NCI-H146 (cell line): Measurements from ENCODE around the gene SH3GLB1.

Experiments used
- DNase-seq: peaks from one replicate; lab custom pipeline; 2025; lab: John Stamatoyannopoulos, UW

Gene SH3GLB1

GRCh38 chr1:86739648-86740509, 35.5 kb downstream of the SH3GLB1 start:
- no peak for DNase-seq

- DNase-seq: peak; percentile 37
These were observed 37.7 kb downstream of the SH3GLB1 start for GRCh38 chr1:86741947-86742572.

DNA sequence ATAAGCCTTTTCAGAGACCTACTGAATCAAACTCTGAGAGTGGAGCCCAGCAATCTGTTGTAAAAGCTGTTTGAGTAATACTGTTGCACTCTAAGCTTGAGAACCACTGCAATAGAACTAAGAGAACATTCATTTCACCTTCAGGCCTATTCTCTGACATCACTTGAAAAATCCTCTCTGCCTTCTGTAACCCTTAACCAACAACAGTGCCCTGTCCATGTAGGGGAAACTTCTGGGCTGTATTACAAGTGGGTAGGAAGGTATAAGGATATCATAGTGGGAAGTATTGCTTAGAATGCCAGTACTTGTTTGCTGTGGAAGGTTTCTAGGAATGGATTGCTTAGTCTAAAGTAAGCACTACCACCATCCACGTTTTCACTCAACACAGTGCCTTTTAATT, 42.9 kb downstream of the SH3GLB1 start:
- no peak for DNase-seq

- DNase-seq: no peak
These were observed 44.4 kb downstream of the SH3GLB1 start for GRCh38 chr1:86748622-86749373.

DNA sequence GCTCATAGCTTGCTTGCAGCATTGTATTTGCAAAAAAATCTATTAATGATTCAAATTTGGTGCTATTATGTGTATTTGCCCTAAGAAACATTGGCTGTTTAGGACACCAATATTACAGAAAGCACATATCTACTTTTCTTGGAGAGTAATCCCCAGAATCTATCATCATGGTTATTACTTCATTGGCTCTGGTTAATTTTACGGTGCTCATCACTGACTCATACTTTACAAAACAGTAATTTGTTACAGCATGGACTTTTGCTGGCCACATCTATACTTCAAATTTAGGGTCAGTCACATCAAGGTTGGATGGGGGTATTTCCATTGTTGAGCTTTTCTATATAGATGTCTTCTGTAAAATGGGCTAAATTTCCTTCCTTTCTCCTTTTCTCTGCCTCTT, 45.7 kb downstream of the SH3GLB1 start:
- DNase-seq: no peak

GRCh38 chr1:86750530-86750929, 46.2 kb downstream of the SH3GLB1 start:
- no peak for DNase-seq

GRCh38 chr1:86751923-86752322, 47.5 kb downstream of the SH3GLB1 start:
- DNase-seq: no peak

DNA sequence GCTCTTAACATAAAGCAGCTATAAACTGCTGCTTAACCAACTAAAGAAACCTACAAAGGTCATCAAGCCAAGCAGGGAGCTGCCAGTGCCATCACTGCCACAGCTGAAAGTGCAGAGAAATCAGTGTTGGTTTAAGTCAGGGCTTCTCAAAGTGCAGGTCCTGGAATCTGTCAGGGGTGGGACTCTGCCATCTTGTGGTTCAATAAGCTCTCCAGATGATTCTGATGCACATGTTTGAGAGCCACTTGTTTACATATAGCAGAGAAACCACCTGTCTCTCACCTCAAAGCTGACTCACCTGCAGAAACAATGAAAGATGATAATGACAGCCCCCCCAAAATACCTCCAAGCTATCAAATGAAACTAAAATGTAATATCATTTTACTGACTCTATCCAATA, 49.3 kb downstream of the SH3GLB1 start:
- DNase-seq: peak; percentile 87

DNA sequence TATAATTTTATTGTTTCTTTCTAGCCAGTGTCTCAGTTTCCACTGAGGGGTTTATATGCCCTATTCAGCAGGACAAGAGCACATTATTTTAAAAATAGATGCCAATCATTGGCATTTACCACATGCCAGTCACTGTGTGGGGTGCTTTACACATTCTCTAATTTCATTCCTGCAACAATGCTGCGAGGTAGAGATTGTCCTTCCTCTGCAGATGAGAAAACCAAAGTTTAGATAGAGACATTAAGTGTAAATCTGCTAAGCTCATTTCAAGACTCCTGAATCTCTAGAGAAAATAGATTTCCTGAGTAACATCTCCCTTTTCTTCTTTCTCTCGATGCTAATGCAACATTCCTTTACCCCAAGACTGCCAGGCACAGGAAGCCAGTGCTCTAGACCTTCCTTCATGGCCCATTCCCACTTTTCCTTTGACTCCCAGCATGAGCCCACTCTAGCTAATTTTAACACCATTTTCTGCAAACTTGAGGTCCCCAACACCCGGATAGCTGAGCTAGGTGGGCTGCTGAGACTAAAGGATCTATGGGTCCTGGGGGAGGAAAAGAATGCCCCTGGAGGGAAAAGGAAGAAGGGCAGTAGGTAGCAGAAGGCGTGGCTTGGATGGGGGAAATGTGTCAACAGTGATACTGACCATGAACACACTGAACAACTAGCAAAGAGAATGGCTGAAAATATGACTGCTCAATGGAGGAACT, 50.0 kb downstream of the SH3GLB1 start:
- peak; percentile 35 for DNase-seq

GRCh38 chr1:86756062-86756406, 51.7 kb downstream of the SH3GLB1 start:
- DNase-seq: peak; percentile 94

GRCh38 chr1:86757272-86757984, 53.1 kb downstream of the SH3GLB1 start:
- no peak for DNase-seq

- peak; percentile 86 for DNase-seq
These were observed 54.2 kb downstream of the SH3GLB1 start for GRCh38 chr1:86758570-86758969.

- DNase-seq: no peak
These were observed 55.8 kb downstream of the SH3GLB1 start for GRCh38 chr1:86760199-86760598.

DNA sequence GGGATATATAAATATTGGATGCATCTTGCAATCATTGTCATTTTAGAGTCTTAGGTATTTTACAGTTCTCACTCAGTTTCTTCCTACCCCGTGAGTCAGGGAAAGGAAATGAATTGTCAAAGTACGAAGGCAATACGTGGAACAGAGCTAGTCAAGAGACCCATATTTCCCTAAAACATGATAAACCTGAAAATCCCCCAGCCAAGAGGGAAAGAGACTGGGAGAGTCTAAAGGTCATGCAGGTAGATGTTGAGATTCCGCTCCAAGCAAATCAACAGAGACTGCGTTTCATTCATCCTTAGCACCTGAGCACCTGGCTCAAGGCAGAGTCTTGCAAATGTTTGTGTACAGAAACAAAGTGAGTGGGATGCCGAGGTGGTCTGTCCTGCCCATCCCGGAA, 58.0 kb downstream of the SH3GLB1 start:
- no peak for DNase-seq

DNA sequence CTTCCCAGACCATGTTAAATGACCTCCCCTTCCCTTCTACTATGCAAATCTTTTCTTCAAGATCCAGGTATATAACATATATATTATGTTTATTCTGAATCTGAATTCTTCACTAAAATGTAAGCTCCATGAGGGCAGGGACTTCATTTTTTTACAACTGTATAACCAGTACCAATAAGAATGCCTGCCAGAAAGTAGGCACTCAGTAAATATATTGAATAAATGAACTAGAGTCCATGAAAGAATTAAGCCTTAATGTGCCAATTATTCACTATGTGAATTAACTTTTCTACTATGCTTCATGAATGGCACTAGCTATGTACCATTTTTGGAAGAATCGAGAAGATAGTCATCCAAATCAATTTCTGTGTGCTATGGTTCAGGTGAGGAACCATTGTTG, 60.1 kb downstream of the SH3GLB1 start:
- DNase-seq: no peak

- DNase-seq: no peak
These were observed 60.7 kb downstream of the SH3GLB1 start for GRCh38 chr1:86765073-86765472.

DNA sequence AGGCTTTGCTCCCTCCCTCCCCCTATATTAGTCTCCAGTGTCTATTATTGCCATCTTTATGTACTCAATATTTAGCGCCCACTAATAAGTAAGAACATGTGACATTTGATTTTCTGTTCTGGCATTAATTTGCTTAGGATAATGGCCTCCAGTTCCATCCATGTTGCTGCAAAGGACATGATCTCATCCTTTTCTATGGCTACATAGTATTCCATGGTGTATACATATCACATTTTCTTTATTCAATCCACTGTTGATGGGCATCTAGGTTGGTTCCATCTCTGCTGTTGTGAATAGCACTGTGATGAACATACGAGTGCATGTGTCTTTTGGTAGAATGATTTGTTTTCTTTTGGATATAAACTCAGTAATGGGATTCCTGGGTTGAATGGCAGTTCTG, 61.3 kb downstream of the SH3GLB1 start:
- DNase-seq: no peak

DNA sequence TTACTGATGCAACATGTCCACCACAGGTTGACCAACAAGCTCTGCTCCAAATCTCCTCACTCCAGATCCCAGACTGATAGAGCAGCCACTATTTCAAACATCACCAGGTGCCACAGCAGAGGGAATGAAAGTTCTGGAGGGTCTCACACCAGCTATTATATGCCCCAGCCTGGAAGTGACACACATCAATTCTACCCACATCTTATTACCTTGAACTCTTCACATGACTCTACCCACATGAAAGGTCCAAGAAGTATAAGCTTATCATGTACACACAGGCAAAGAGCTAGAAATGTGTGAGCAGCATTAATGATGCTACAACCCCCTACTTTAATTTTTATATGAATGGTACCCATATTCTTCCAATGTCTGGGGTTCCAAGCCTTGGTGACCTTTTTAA, 64.2 kb downstream of the SH3GLB1 start:
- DNase-seq: no peak

DNA sequence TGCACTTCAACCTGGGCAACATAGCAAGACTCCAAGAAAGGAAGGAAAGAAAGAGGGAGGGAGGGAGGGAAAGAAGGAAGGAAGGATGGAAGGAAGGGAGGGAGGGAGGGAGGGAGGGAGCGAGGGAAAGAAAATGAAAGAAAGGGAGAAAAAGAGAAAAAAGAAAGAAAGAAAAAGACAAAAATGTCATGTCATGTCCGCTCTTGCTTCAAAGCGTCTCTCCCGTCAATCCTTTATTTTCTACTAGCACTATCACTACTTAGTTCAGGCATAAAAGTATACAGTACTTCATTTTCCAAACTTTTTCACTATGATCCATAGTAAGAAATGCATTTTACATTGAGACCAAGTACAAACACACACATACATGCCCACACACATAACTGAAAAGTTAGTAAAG, 64.7 kb downstream of the SH3GLB1 start:
- no peak for DNase-seq

GRCh38 chr1:86773341-86774288, 69.2 kb downstream of the SH3GLB1 start:
- no peak for DNase-seq
